Peyer's patch (tissue), 4 donors: ENCODE data around the gene MAX.

ENCODE experiments used
- POLR2A ChIP-seq, 2 donors: fragments of 450-650 bp; IDR thresholded peaks; one replicate each; pipeline ENCODE4 v1.5.1; 2017; ENCODE audit warnings: antibody characterized with exemption in 2 of 2, mild to moderate bottlenecking in 2 of 2, moderate library complexity in 2 of 2
- TF ChIP-seq, protein P1 (sequence below), 6 experiments: fragments of 450-650 bp in 4 of 6; fragments of 200-600 bp in 2 of 6; sonication (generic) in 1 of 6; IDR thresholded peaks; one replicate each; pipeline ENCODE4 v1.5.1; 2017 to 2019; ENCODE audit warnings: antibody characterized with exemption in 6 of 6, mild to moderate bottlenecking in 3 of 6, moderate library complexity in 1 of 6

DNA sequence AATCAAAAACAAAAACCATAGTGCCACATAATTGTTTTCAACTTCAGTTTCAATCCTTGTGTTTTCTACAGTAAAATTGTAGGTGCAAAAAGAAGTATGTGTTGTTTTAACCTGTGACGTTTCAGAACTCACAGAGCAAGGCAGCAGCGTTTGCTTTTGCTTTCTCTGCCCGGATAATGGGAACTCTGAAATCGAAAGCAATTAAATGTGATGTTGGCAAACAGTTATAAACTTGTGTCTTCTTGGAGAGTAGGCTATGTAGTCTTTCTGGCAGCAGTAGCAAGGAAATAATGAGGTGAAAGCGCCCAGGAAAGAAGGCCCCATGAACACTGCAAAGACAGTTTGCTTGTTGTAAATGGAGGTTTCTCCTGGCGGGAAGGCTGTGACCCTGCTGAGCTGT, 76.5 kb downstream of the MAX start:
- TF ChIP-seq, protein P1, sequence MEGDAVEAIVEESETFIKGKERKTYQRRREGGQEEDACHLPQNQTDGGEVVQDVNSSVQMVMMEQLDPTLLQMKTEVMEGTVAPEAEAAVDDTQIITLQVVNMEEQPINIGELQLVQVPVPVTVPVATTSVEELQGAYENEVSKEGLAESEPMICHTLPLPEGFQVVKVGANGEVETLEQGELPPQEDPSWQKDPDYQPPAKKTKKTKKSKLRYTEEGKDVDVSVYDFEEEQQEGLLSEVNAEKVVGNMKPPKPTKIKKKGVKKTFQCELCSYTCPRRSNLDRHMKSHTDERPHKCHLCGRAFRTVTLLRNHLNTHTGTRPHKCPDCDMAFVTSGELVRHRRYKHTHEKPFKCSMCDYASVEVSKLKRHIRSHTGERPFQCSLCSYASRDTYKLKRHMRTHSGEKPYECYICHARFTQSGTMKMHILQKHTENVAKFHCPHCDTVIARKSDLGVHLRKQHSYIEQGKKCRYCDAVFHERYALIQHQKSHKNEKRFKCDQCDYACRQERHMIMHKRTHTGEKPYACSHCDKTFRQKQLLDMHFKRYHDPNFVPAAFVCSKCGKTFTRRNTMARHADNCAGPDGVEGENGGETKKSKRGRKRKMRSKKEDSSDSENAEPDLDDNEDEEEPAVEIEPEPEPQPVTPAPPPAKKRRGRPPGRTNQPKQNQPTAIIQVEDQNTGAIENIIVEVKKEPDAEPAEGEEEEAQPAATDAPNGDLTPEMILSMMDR (IDR thresholded peaks at IDR 0.05), result no peak
- TF ChIP-seq POLR2A (IDR thresholded peaks at IDR 0.05), result no peak
